ENCODE measurements around the gene FHIT.

GRCh38 chr3:61008153-61008997 is 242.9 kb downstream of the FHIT start:
- TF ChIP-seq CTCF (IDR thresholded peaks at IDR 0.05; ENCODE audit: poor library complexity), result no peak
- TF ChIP-seq EZH2phosphoT487 (IDR thresholded peaks at IDR 0.05; ENCODE audit: low read depth, severe bottlenecking, unreplicated experiment), result no peak
- TF ChIP-seq EZH2 (IDR thresholded peaks at IDR 0.05; ENCODE audit: borderline replicate concordance), result no peak

All from hepatocyte (in vitro differentiated cells).